ENCODE measurements around the gene JMJD7.

Gene JMJD7

GRCh38 chr15:41795996-41796856 is 31.7 kb upstream of the JMJD7 start:
- no peaks in the 10 kb centered on the region for H3K27me3 ChIP-seq (ENCODE audit: insufficient read depth, low read length, poor library complexity, severe bottlenecking)
- no peak for TF ChIP-seq EZH2phosphoT487 (IDR thresholded peaks at IDR 0.05; ENCODE audit: borderline replicate concordance)
- no peak for TF ChIP-seq CTCF (conservative IDR thresholded peaks at IDR 0.05; ENCODE audit: low read length)
- H3K79me2 ChIP-seq (ENCODE audit: insufficient read depth, low read length), result peaks cover 33% of the 10 kb centered on the region; the same call in 1 of the 2 replicates
- H3K4me1 ChIP-seq (ENCODE audit: insufficient read depth, low read length, poor library complexity, severe bottlenecking), result peaks cover 60% of the 10 kb centered on the region
- H3K4me3 ChIP-seq (ENCODE audit: low read length, poor library complexity, severe bottlenecking), result peak overlapping the region; percentile 58
- peaks cover 5% of the 10 kb centered on the region for H3F3A ChIP-seq (ENCODE audit: low read depth)
- H3K9ac ChIP-seq (ENCODE audit: low read depth, low read length, poor library complexity, severe bottlenecking), result peak overlapping the region; percentile 63
- no peaks in the 10 kb centered on the region for H3K9me3 ChIP-seq (ENCODE audit: insufficient read depth, low read depth, low read length)
- no peaks in the 10 kb centered on the region for H4K20me1 ChIP-seq (ENCODE audit: insufficient read depth, low read length, poor library complexity, severe bottlenecking)
- peak overlapping the region; percentile 84 for H3K4me2 ChIP-seq (ENCODE audit: low read depth, low read length, poor library complexity, severe bottlenecking)
- no peaks in the 10 kb centered on the region for H3K9me2 ChIP-seq (replicated peaks; ENCODE audit: low read depth, low read length)
- H3K36me3 ChIP-seq (ENCODE audit: insufficient read depth, low read length), result peaks cover 14% of the 10 kb centered on the region; the same call in 1 of the 2 replicates
- H2AFZ ChIP-seq (ENCODE audit: low read length), result no peak overlapping the region; the same call in 1 of the 2 replicates

GRCh38 chr15:41797201-41797944 is 30.5 kb upstream of the JMJD7 start:
- H3K9me3 ChIP-seq (ENCODE audit: insufficient read depth, low read depth, low read length), result no peaks in the 10 kb centered on the region
- H3K9ac ChIP-seq (ENCODE audit: low read depth, low read length, poor library complexity, severe bottlenecking), result peak overlapping the region; percentile 63
- peaks cover 26% of the 10 kb centered on the region; the same call in 1 of the 2 replicates for H3K36me3 ChIP-seq (ENCODE audit: insufficient read depth, low read length)
- H3F3A ChIP-seq (ENCODE audit: low read depth), result peaks cover 5% of the 10 kb centered on the region
- H4K20me1 ChIP-seq (ENCODE audit: insufficient read depth, low read length, poor library complexity, severe bottlenecking), result no peaks in the 10 kb centered on the region
- no peak overlapping the region for H2AFZ ChIP-seq (ENCODE audit: low read length)
- peaks cover 28% of the 10 kb centered on the region; the same call in 1 of the 2 replicates for H3K79me2 ChIP-seq (ENCODE audit: insufficient read depth, low read length)
- TF ChIP-seq CTCF (conservative IDR thresholded peaks at IDR 0.05; ENCODE audit: low read length) (no peak), EZH2phosphoT487 (IDR thresholded peaks at IDR 0.05; ENCODE audit: borderline replicate concordance) (no peak)
- peak overlapping the region; percentile 84 for H3K4me2 ChIP-seq (ENCODE audit: low read depth, low read length, poor library complexity, severe bottlenecking)
- H3K9me2 ChIP-seq (replicated peaks; ENCODE audit: low read depth, low read length), result no peaks in the 10 kb centered on the region
- no peaks in the 10 kb centered on the region for H3K27me3 ChIP-seq (ENCODE audit: insufficient read depth, low read length, poor library complexity, severe bottlenecking)
- peaks cover 48% of the 10 kb centered on the region for H3K4me1 ChIP-seq (ENCODE audit: insufficient read depth, low read length, poor library complexity, severe bottlenecking)
- no peak overlapping the region for H3K4me3 ChIP-seq (ENCODE audit: low read length, poor library complexity, severe bottlenecking)

- no peak overlapping the region for H3K9ac ChIP-seq (ENCODE audit: low read depth, low read length, poor library complexity, severe bottlenecking)
- no peaks in the 10 kb centered on the region for H3K9me2 ChIP-seq (replicated peaks; ENCODE audit: low read depth, low read length)
- H3K4me2 ChIP-seq (ENCODE audit: low read depth, low read length, poor library complexity, severe bottlenecking), result no peak overlapping the region
- H3K4me1 ChIP-seq (ENCODE audit: insufficient read depth, low read length, poor library complexity, severe bottlenecking), result peaks cover 44% of the 10 kb centered on the region
- peaks cover 5% of the 10 kb centered on the region for H3F3A ChIP-seq (ENCODE audit: low read depth)
- peaks cover 29% of the 10 kb centered on the region; the same call in 1 of the 2 replicates for H3K36me3 ChIP-seq (ENCODE audit: insufficient read depth, low read length)
- peaks cover 20% of the 10 kb centered on the region; the same call in 1 of the 2 replicates for H3K79me2 ChIP-seq (ENCODE audit: insufficient read depth, low read length)
- H3K9me3 ChIP-seq (ENCODE audit: insufficient read depth, low read depth, low read length), result no peaks in the 10 kb centered on the region
- no peaks in the 10 kb centered on the region for H4K20me1 ChIP-seq (ENCODE audit: insufficient read depth, low read length, poor library complexity, severe bottlenecking)
- TF ChIP-seq CTCF (conservative IDR thresholded peaks at IDR 0.05; ENCODE audit: low read length) (no peak), EZH2phosphoT487 (IDR thresholded peaks at IDR 0.05; ENCODE audit: borderline replicate concordance) (no peak)
- H3K4me3 ChIP-seq (ENCODE audit: low read length, poor library complexity, severe bottlenecking), result no peak overlapping the region
- H3K27me3 ChIP-seq (ENCODE audit: insufficient read depth, low read length, poor library complexity, severe bottlenecking), result no peaks in the 10 kb centered on the region
- no peak overlapping the region for H2AFZ ChIP-seq (ENCODE audit: low read length)
Observed at GRCh38 chr15:41798607-41799487, 29.0 kb upstream of the JMJD7 start.

Data from Loucy (cell line).